Measurements from ENCODE around the gene SRRM1.
"Not testable (repeated sequence)": the region's sequence is repeated elsewhere in the genome, so short reads cannot be mapped to it uniquely, and the experiment has no call there.

The SRRM1 gene

GRCh38 chr1:24695202-24695974 lies 52.3 kb downstream of the SRRM1 start:
- DNase-seq: no peak

GRCh38 chr1:24696041-24696755 lies 53.1 kb downstream of the SRRM1 start:
- DNase-seq: no peak

GRCh38 chr1:24696756-24697330 lies 53.7 kb downstream of the SRRM1 start:
- DNase-seq: no peak

- not testable (repeated sequence) for DNase-seq
Measured at GRCh38 chr1:24697453-24698001, 54.4 kb downstream of the SRRM1 start.

- not testable (repeated sequence) for DNase-seq
Measured at GRCh38 chr1:24698326-24698725, 55.2 kb downstream of the SRRM1 start.

GRCh38 chr1:24699628-24700027 lies 56.5 kb downstream of the SRRM1 start:
- DNase-seq: no peak

GRCh38 chr1:24702511-24703293 lies 59.6 kb downstream of the SRRM1 start:
- DNase-seq: no peak

- DNase-seq: no peak
Measured at GRCh38 chr1:24704411-24705259, 61.5 kb downstream of the SRRM1 start.

GRCh38 chr1:24705260-24706073 lies 62.4 kb downstream of the SRRM1 start:
- peak; percentile 14 for DNase-seq

- DNase-seq: not testable (repeated sequence)
Measured at GRCh38 chr1:24706074-24706389, 62.9 kb downstream of the SRRM1 start.

GRCh38 chr1:24707687-24708086 lies 64.6 kb downstream of the SRRM1 start:
- DNase-seq: no peak

- DNase-seq: no peak
Measured at GRCh38 chr1:24708938-24709337, 65.8 kb downstream of the SRRM1 start.

GRCh38 chr1:24709791-24710441 lies 66.8 kb downstream of the SRRM1 start:
- DNase-seq: no peak

- no peak for DNase-seq
Measured at GRCh38 chr1:24711329-24711728, 68.2 kb downstream of the SRRM1 start.

GRCh38 chr1:24713176-24713575 lies 70.1 kb downstream of the SRRM1 start:
- no peak for DNase-seq

GRCh38 chr1:24713736-24714135 lies 70.6 kb downstream of the SRRM1 start:
- DNase-seq: no peak

- DNase-seq: peak; percentile 17
Measured at GRCh38 chr1:24714859-24715520, 71.9 kb downstream of the SRRM1 start.

- no peak for DNase-seq
Measured at GRCh38 chr1:24715658-24716057, 72.6 kb downstream of the SRRM1 start.

- no peak for DNase-seq
Measured at GRCh38 chr1:24717887-24718650, 75.0 kb downstream of the SRRM1 start.
